ENCODE data around the gene ADAM33.

DNA sequence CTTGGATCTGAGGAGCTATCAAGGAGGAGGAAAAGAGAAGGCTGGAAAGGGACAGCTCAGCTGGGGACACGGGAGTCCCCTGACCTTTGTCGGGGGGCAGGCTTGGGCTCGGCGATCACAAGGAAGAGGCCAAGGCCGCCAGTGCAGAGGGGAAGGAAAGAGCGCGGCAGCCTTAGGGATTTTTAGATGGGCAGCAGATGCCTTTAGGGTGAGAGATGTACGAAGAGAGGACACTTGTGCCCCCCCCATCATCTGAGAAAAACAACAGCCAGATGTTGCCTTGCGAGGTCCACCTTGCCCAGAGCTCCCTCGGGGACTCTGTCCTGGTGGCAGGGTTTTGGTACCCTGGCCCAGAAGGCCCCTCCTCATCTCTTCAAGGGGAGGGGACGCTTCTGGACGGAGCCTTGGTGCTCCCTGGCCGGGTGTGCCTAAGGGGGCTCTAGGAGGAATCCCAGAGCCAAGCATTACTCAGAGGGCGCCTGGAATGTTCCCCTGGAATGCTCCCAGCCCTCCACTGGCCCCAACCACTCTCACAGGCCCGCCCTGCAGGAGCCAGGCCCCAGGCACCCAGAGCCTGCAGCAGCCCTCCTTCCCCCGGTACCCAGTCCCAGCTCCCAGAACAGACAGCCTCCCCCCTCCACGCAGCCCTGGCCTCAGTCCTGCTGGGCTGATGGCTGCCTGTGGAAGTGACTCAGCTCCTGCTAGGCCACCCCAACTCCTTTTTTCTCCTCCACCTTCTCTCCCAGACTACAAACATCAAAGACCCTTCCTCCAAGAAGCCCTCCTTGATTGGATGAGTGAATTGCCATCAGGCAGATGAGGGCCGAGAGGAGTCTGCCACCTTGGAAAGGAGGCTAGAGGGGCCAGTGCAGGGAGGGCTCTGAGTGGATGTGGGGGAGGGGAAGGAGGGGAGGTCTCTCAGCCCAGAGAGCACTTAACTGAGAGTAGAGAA lies 1.8 kb downstream of the ADAM33 start:
- TF ChIP-seq, protein P1, sequence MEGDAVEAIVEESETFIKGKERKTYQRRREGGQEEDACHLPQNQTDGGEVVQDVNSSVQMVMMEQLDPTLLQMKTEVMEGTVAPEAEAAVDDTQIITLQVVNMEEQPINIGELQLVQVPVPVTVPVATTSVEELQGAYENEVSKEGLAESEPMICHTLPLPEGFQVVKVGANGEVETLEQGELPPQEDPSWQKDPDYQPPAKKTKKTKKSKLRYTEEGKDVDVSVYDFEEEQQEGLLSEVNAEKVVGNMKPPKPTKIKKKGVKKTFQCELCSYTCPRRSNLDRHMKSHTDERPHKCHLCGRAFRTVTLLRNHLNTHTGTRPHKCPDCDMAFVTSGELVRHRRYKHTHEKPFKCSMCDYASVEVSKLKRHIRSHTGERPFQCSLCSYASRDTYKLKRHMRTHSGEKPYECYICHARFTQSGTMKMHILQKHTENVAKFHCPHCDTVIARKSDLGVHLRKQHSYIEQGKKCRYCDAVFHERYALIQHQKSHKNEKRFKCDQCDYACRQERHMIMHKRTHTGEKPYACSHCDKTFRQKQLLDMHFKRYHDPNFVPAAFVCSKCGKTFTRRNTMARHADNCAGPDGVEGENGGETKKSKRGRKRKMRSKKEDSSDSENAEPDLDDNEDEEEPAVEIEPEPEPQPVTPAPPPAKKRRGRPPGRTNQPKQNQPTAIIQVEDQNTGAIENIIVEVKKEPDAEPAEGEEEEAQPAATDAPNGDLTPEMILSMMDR (IDR thresholded peaks at IDR 0.05), result no peak
- no peak for TF ChIP-seq POLR2A (IDR thresholded peaks at IDR 0.05)

All from upper lobe of left lung (tissue), 4 donors.